ENCODE data around the gene WASL.

- TF ChIP-seq, protein P1, sequence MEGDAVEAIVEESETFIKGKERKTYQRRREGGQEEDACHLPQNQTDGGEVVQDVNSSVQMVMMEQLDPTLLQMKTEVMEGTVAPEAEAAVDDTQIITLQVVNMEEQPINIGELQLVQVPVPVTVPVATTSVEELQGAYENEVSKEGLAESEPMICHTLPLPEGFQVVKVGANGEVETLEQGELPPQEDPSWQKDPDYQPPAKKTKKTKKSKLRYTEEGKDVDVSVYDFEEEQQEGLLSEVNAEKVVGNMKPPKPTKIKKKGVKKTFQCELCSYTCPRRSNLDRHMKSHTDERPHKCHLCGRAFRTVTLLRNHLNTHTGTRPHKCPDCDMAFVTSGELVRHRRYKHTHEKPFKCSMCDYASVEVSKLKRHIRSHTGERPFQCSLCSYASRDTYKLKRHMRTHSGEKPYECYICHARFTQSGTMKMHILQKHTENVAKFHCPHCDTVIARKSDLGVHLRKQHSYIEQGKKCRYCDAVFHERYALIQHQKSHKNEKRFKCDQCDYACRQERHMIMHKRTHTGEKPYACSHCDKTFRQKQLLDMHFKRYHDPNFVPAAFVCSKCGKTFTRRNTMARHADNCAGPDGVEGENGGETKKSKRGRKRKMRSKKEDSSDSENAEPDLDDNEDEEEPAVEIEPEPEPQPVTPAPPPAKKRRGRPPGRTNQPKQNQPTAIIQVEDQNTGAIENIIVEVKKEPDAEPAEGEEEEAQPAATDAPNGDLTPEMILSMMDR (IDR thresholded peaks at IDR 0.05; ENCODE audit: low read depth, low read length): no peak
- TF ChIP-seq EZH2phosphoT487 (IDR thresholded peaks at IDR 0.05; ENCODE audit: low read depth): no peak
Measured at GRCh38 chr7:123714296-123715080, 34.3 kb downstream of the WASL start.
